Measurements from ENCODE around the gene KDR. TPM values are rescaled to one million over a fixed set of nuclear protein-coding genes. Genes with fewer than 3 reads are reported as not detected.

KDR gene
- total RNA-seq, 1 experiment from 2014 or later, result 0.52 TPM

- no peak overlapping the region for H2AFZ ChIP-seq (ENCODE audit: low read depth, low read length, poor library complexity, severe bottlenecking)
- no peaks in the 10 kb centered on the region for H4K20me1 ChIP-seq (ENCODE audit: insufficient read depth)
- H3K4me1 ChIP-seq (ENCODE audit: control insufficient read depth in 1 of 2, insufficient read depth in 2 of 2, low read length in 2 of 2), result peaks cover 7 to 33% of the 10 kb centered on the region in 2 experiments
- ChIA-PET POLR2A (interaction anchor here (1.0 kb wide), 1 partner anchor 15 kb away, joined by 3 read pairs; no protein-coding TSS in a partner anchor), CTCF (interaction anchor here (1.0 kb wide), 1 partner anchor 15 kb away, joined by 3 read pairs; no protein-coding TSS in a partner anchor), RAD21 (ENCODE audit: low non-redundant PET in 1 of 2, low total read pairs in 2 of 2, uncharacterized antibody in 2 of 2, unreplicated experiment in 2 of 2) (no interaction called here)
- no peaks in the 10 kb centered on the region for H3K9me2 ChIP-seq (ENCODE audit: insufficient read depth)
- no peak overlapping the region for H3K4me2 ChIP-seq (ENCODE audit: low read length)
- DNase-seq (ENCODE audit: low read depth, low spot score), result no peak
- H3K27me3 ChIP-seq (ENCODE audit: insufficient read depth, low read length), result no peaks in the 10 kb centered on the region
- no TSS peak for BruUV-seq (replicated peaks)
- no peak for TF ChIP-seq TCF7L2 (IDR thresholded peaks at IDR 0.05; ENCODE audit: borderline replicate concordance, extremely low read depth, insufficient read depth, insufficient read length)
- TF ChIP-seq FOSL1 (IDR thresholded peaks at IDR 0.05; ENCODE audit: low read depth), result no peak
- no peak for TF ChIP-seq SIN3A (IDR thresholded peaks at IDR 0.05; ENCODE audit: low read depth)
- no peak for TF ChIP-seq ATF3 (IDR thresholded peaks at IDR 0.05)
- no peak for TF ChIP-seq YY1 (IDR thresholded peaks at IDR 0.05; ENCODE audit: extremely low read depth, insufficient replicate concordance, low read depth, low read length)
- no peak for TF ChIP-seq POLR2A (IDR thresholded peaks at IDR 0.05; ENCODE audit: borderline replicate concordance, extremely low read depth, insufficient read depth, insufficient read length)
- no peak for TF ChIP-seq CEBPB (IDR thresholded peaks at IDR 0.05; ENCODE audit: low read depth)
- no peak for TF ChIP-seq ELF1 (IDR thresholded peaks at IDR 0.05; ENCODE audit: borderline replicate concordance, low read depth)
- no peak for TF ChIP-seq ZNF274 (IDR thresholded peaks at IDR 0.05; ENCODE audit: low read depth, low read length)
- no peak for TF ChIP-seq EZH2 (IDR thresholded peaks at IDR 0.05)
- TF ChIP-seq CTCF (IDR thresholded peaks at IDR 0.05 in 2 of 3, conservative IDR thresholded peaks at IDR 0.05 in 1 of 3; ENCODE audit: borderline replicate concordance in 1 of 3, insufficient read depth in 1 of 3, low read depth in 2 of 3, low read length in 2 of 3), result no peak
- TF ChIP-seq POLR2AphosphoS5 (IDR thresholded peaks at IDR 0.05; ENCODE audit: low read depth, low read length), result no peak
- intact Hi-C loops (cut with micrococcal nuclease), result no loop called here
- no peak overlapping the region for H3K9ac ChIP-seq (ENCODE audit: low read length)
- H3K36me3 ChIP-seq (ENCODE audit: control insufficient read depth in 1 of 2, insufficient read depth in 2 of 2, low read length in 2 of 2), result no peaks in the 10 kb centered on the region
- H3K79me2 ChIP-seq (ENCODE audit: insufficient read depth, low read length), result no peaks in the 10 kb centered on the region
- no peak overlapping the region for H3K27ac ChIP-seq (ENCODE audit: low read depth, low read length)
- peak; percentile 42; the same call in 1 of the 2 replicates for ATAC-seq
- H3K9me3 ChIP-seq (ENCODE audit: control insufficient read depth in 1 of 2, insufficient read depth in 1 of 2, low read depth in 1 of 2, low read length in 2 of 2), result no peaks in the 10 kb centered on the region
- H3K4me3 ChIP-seq (replicated peaks in 1 of 2; ENCODE audit: low read depth in 1 of 2, low read length in 2 of 2), result no peak overlapping the region
Observed at GRCh38 chr4:55169352-55169961, 44.1 kb upstream of the KDR start.

Data from HCT116 (cell line).